Cortex of kidney (tissue), 1 donor: ENCODE results near the gene CRY1.
"Not testable (repeated sequence)": the region's sequence is repeated elsewhere in the genome, so short reads cannot be mapped to it uniquely, and the experiment has no call there.

Experiments used
- DNase-seq: peaks from one replicate; lab custom pipeline; 2025; lab: John Stamatoyannopoulos, UW

CRY1 gene

GRCh38 chr12:107064243-107064642, 29.1 kb downstream of the CRY1 start:
- no peak for DNase-seq

DNA sequence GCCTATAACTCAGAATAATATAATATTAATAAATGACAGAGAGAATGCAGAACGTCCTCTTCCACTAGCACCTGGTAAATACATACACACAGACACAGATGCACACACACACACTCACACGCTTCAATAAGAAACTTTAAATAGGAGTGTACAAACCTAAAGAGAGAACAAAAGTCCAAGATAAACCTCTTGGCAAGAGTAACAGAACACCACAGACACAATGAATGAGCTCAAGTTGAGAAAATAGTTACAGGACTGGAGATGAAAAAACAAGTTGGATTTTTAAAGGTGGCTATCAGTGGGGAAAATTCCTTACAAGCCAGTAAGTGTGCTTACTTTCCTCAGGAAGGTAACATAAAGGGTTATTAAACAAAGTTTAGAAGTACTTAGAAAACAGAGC, 35.2 kb downstream of the CRY1 start:
- no peak for DNase-seq

DNA sequence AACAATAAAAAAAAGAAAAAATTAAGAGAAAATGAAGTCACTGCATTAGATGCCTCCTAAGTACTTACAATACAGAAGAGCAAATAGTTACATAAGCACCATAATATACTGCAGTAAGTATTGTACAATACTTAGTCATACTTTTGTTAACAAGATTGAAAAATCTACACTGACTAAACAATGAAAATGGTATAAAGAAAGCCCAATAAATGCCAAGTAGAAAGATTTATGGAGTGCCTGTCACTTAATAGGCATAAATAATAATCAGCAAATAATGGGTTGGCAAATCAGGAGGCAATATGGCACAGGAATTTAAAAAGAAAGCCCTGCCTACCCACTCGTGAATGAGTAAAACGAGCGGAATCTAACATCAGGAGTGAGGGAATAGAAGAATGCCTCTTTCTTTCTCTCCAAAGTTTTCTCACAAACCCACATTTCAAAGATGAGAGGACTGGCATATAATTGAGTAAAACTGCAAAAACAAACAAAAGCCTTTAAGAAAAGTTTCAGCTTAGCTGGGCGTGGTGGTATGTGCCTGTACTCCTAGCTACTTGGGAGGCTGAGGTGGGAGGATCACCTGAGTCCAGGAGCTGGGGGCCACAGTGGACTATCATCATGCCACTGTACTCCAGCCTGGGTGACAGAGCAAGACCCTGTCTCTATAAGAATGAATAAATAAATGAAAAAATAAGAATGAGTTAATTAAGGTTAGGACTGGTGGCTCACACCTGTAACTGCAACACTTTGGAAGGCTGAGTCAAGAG, 36.1 kb downstream of the CRY1 start:
- no peak for DNase-seq

DNA sequence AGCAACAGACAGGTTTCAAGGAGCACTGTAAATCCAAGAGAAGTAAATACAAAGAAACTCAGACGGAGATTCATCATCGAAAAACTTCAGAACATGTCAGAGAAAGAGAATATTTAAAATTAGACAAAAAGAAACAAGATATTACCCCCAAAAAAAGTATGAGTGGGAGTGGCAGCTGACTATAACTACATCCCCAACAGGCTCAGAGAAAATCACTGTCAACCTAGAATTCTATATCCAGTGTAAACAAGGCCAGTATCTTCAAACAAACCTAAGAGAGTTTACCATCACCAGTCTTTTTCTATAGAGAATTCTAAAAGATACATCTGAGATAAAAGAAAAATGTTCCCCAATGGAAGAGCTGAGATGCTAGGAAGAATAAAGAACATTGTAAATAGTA, 39.6 kb downstream of the CRY1 start:
- DNase-seq: no peak

- no peak for DNase-seq
These were observed 48.2 kb downstream of the CRY1 start for GRCh38 chr12:107045186-107045585.

GRCh38 chr12:107042801-107043200, 50.5 kb downstream of the CRY1 start:
- DNase-seq: no peak

GRCh38 chr12:107035733-107036132, 57.6 kb downstream of the CRY1 start:
- no peak for DNase-seq

- DNase-seq: no peak
These were observed 59.3 kb downstream of the CRY1 start for GRCh38 chr12:107033758-107034739.

- no peak for DNase-seq
These were observed 61.1 kb downstream of the CRY1 start for GRCh38 chr12:107032266-107032665.

DNA sequence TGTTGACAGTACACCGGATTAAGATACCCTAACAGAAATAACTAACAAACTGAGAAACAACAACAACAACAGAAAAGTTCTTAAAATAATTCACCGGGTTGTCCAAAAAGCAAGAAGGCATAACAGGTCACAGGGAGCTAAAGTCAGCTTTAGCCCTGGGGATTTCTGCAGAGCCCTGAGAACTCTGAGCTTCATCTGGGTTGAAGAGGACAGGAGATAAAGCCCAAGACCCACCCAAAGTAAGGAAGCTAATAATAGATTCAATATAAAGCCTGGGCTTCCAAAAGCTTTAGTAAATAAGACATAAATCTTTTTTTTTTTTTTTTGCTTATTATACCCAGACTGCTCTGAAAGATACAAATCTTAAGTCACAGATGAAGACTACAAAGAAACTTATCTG, 62.3 kb downstream of the CRY1 start:
- DNase-seq: no peak

- no peak for DNase-seq
These were observed 64.3 kb downstream of the CRY1 start for GRCh38 chr12:107029081-107029480.

DNA sequence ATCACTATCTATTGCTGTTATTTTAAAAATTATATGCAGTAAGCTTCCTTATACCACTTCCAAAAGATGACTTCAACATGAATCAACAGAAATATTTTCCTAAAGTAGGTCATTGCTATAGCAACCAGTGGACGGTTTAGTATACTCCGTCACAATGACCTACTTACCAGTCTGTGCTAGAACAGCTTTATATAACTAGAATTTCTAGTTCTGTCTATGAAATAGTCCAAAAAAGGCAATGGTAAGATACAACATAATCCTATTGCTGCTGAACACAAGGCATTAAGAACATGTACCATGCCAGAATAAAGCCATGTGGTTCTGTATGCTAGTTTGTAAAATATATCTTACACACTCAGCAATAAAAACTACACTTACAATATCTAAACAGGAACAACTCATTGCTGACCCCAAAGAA, 65.7 kb downstream of the CRY1 start:
- no peak for DNase-seq

- DNase-seq: no peak
These were observed 66.3 kb downstream of the CRY1 start for GRCh38 chr12:107026806-107027635.

DNA sequence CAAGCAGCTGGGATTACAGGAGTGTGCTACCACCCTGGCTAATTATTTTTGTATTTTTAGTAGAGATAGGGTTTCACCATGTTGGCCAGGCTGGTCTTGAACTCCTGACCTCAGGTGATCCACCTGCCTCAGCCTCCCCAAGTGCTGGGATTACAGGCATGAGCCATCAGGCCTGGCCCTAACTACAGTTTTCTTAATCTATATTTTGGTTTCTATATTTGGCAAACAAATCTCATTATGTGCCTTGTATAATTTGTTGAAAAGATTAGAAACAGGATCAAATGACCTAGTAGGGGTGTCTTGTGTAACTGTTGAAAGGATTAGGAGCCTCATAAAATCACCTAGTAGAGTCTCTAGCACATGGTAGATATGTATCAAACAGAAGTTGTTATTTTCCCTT, 67.0 kb downstream of the CRY1 start:
- not testable (repeated sequence) for DNase-seq

GRCh38 chr12:107025671-107026070, 67.7 kb downstream of the CRY1 start:
- DNase-seq: no peak

- no peak for DNase-seq
These were observed 73.8 kb downstream of the CRY1 start for GRCh38 chr12:107019546-107019945.

DNA sequence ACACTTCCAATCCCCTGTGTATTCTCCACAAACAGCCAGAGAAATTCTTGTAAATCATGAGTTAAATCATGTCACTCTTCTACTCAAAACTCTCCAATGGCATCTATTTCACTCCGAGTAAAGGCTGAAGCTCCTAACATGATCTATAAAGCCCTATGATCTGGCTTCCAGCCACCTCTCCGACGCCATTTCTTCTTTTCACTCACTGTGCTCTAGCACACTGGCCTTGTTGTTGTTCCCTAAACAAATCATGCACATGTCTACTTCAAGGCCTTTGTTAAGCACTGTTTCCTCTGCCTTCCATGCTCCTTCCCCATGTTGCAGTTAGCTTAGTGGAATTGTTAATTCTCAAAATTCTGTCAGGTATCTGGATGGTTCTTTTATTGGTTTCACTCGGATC, 76.3 kb downstream of the CRY1 start:
- no peak for DNase-seq

DNA sequence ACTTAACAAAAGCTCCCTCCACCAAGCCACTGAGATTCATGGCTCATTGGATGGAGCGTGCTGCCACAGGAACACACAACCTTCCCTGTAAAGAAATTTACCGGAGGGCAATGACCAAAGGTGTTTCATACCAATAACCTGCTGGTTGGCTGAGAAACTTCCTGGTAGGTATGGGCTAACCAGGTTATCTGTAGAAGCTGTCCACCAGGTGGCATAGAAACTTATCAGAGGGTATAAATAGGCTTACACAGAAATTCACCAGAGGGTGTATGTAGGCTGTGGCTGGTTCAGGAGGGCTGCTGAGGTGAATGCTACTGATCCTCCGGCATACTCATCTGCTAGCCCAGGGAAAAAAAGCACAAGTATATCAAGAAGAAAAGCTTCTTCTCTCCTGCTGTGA, 79.3 kb downstream of the CRY1 start:
- DNase-seq: no peak

GRCh38 chr12:107012736-107013425, 80.5 kb downstream of the CRY1 start:
- no peak for DNase-seq

- DNase-seq: no peak
These were observed 81.8 kb downstream of the CRY1 start for GRCh38 chr12:107011519-107011918.

DNA sequence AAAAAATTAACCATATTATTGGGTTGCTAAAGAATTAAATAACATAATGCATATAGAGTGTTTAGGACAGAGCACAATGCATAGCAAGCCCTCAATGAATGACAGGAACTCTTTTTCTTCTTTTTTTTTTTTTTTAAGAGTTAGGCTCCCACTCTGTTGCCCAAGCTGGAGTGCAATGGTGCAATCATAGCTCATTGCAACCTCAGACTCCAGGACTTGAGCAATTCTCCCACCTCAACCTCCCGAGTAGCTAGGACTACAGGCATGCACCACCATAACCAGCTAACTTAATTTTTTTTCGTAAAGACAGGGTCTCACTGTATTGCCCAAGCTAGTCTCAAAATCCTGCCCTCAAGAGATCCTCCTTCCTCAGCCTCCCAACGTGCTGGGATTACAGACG, 85.9 kb downstream of the CRY1 start:
- DNase-seq: no peak

DNA sequence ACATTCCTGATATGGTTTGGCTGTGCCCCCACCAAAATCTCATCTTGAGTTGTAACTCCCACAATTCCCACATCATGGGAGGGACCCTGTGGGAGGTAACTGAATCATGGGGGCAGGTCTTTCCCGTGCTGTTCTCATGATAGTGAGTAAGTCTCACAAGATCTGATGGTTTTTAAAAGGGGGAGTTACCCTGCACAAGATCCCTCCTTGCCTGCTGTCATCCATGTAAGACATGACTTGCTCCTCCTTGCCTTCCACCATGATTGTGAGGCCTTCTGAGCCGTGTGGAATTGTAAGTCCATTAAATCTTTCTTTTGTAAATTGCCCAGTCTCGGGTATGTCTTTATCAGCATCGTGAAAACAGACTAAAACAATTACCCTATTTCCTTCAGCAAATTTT, 90.7 kb downstream of the CRY1 start:
- not testable (repeated sequence) for DNase-seq
